DMS 273 treated with DMSO at 0.1 percent for 48 hours (cell line): Measurements from ENCODE around the gene ERAP2.

Source experiments
- DNase-seq: peaks from one replicate; lab custom pipeline; 2025; lab: John Stamatoyannopoulos, UW

The ERAP2 gene

GRCh38 chr5:96963267-96963666 lies 87.0 kb downstream of the ERAP2 start:
- DNase-seq, result peak; percentile 79

DNA sequence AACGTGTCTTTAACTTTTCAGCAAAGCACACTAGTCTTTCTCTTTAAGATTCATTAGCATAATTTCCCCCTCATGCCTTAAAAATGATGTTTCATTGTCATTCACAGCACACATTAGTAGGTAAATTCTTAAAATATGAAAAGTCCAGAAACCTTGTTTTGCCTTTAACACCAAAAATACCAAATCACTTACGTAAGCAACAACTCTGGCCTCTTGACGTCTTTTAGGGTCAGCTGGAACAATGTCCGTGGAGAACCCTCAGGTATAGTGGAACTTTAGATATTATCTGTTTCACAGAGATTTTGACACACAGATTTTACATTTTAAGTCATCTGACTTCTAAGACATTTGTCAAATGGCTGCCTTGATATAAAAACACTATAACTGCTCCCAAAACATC lies 90.5 kb downstream of the ERAP2 start:
- DNase-seq, result no peak

GRCh38 chr5:96967400-96967799 lies 91.1 kb downstream of the ERAP2 start:
- DNase-seq, result no peak

DNA sequence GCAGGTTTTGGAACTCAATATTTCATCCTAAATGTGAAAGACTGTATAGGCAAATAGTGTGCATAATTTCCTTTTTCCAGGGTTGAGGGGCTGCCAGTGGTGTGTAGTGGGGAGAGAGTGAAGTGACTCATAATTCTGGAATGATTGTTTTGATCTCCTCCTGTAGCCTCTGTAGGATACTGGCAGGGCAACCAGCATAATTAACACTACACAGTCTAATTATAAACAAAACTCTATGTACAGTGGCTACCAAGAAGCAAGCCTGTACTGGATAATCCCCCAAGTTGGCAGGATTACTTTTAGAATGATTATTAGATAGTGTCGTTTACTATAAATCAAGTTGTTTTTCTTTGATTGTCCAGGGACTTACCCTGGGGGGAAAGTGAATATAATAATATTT lies 91.8 kb downstream of the ERAP2 start:
- DNase-seq, result peak; percentile 74

DNA sequence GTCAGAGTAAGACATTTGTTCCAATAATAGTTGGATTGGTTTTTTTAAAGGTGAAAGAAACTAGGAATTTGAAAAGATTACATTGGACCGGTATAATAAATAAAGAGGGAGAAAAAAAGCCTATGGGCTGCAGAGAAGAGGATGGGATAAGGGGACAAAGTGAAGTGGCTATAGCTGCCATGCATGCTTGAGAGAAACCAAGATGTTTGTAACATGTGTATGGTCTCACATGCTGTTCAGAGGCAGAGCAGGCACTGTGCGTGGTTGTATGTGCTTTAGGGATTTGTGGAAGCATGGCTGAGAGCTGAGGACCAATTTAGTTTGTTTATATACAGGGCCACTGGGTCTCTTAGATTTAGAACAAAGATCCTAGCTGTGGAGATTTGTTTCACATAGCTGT lies 92.3 kb downstream of the ERAP2 start:
- DNase-seq, result peak; percentile 49
